ENCODE data around the gene BMERB1.

Gene BMERB1

GRCh38 chr16:15617901-15618300 is 183.5 kb downstream of the BMERB1 start:
- no peak overlapping the region for H2AFZ ChIP-seq
- H3K36me3 ChIP-seq (ENCODE audit: control insufficient read depth, insufficient read depth, low read length) = no peaks in the 10 kb centered on the region
- no peaks in the 10 kb centered on the region for H3K27me3 ChIP-seq (ENCODE audit: control insufficient read depth, insufficient read depth, low read length)
- H3K4me1 ChIP-seq = no peaks in the 10 kb centered on the region
- no peak overlapping the region for H3K4me3 ChIP-seq (ENCODE audit: low read depth, low read length)
- no peak for TF ChIP-seq CTCF (IDR thresholded peaks at IDR 0.05)
- H3K9me3 ChIP-seq (ENCODE audit: control insufficient read depth, low read length) = no peaks in the 10 kb centered on the region
- H3K27ac ChIP-seq = no peak overlapping the region
- H3K79me2 ChIP-seq = no peaks in the 10 kb centered on the region
- H3K4me2 ChIP-seq (ENCODE audit: low read length) = no peak overlapping the region
- H3K9ac ChIP-seq = no peak overlapping the region

GRCh38 chr16:15618392-15618791 is 184.0 kb downstream of the BMERB1 start:
- Histone ChIP-seq H2AFZ (no peak overlapping the region), H3K4me3 (ENCODE audit: low read depth, low read length) (no peak overlapping the region), H3K27ac (no peak overlapping the region), H3K36me3 (ENCODE audit: control insufficient read depth, insufficient read depth, low read length) (no peaks in the 10 kb centered on the region), H3K9ac (no peak overlapping the region), H3K4me1 (no peaks in the 10 kb centered on the region), H3K79me2 (no peaks in the 10 kb centered on the region), H3K4me2 (ENCODE audit: low read length) (no peak overlapping the region), H3K9me3 (ENCODE audit: control insufficient read depth, low read length) (no peaks in the 10 kb centered on the region), H3K27me3 (ENCODE audit: control insufficient read depth, insufficient read depth, low read length) (no peaks in the 10 kb centered on the region)
- TF ChIP-seq CTCF (IDR thresholded peaks at IDR 0.05) = no peak

GRCh38 chr16:15620611-15621195 is 186.3 kb downstream of the BMERB1 start:
- Histone ChIP-seq H3K4me3 (ENCODE audit: low read depth, low read length) (no peak overlapping the region), H3K9me3 (ENCODE audit: control insufficient read depth, low read length) (no peaks in the 10 kb centered on the region), H3K27me3 (ENCODE audit: control insufficient read depth, insufficient read depth, low read length) (no peaks in the 10 kb centered on the region), H3K27ac (no peak overlapping the region), H3K36me3 (ENCODE audit: control insufficient read depth, insufficient read depth, low read length) (no peaks in the 10 kb centered on the region), H2AFZ (no peak overlapping the region), H3K4me2 (ENCODE audit: low read length) (no peak overlapping the region), H3K9ac (no peak overlapping the region), H3K4me1 (no peaks in the 10 kb centered on the region), H3K79me2 (no peaks in the 10 kb centered on the region)
- TF ChIP-seq CTCF (IDR thresholded peaks at IDR 0.05) = no peak

- Histone ChIP-seq H2AFZ (no peak overlapping the region), H3K4me2 (ENCODE audit: low read length) (no peak overlapping the region), H3K36me3 (ENCODE audit: control insufficient read depth, insufficient read depth, low read length) (no peaks in the 10 kb centered on the region), H3K4me3 (ENCODE audit: low read depth, low read length) (no peak overlapping the region), H3K79me2 (no peaks in the 10 kb centered on the region), H3K9me3 (ENCODE audit: control insufficient read depth, low read length) (no peaks in the 10 kb centered on the region), H3K9ac (no peak overlapping the region), H3K4me1 (no peaks in the 10 kb centered on the region), H3K27me3 (ENCODE audit: control insufficient read depth, insufficient read depth, low read length) (no peaks in the 10 kb centered on the region), H3K27ac (no peak overlapping the region)
- no peak for TF ChIP-seq CTCF (IDR thresholded peaks at IDR 0.05)
These were observed 187.1 kb downstream of the BMERB1 start for GRCh38 chr16:15621456-15621855.

- Histone ChIP-seq H3K27ac (no peak overlapping the region), H3K36me3 (ENCODE audit: control insufficient read depth, insufficient read depth, low read length) (no peaks in the 10 kb centered on the region), H3K4me1 (no peaks in the 10 kb centered on the region), H3K27me3 (ENCODE audit: control insufficient read depth, insufficient read depth, low read length) (no peaks in the 10 kb centered on the region), H3K9ac (no peak overlapping the region), H3K4me3 (ENCODE audit: low read depth, low read length) (no peak overlapping the region), H3K79me2 (no peaks in the 10 kb centered on the region), H2AFZ (no peak overlapping the region), H3K9me3 (ENCODE audit: control insufficient read depth, low read length) (no peaks in the 10 kb centered on the region), H3K4me2 (ENCODE audit: low read length) (no peak overlapping the region)
- no peak for TF ChIP-seq CTCF (IDR thresholded peaks at IDR 0.05)
These were observed 187.5 kb downstream of the BMERB1 start for GRCh38 chr16:15621889-15622288.

All from parathyroid adenoma (tissue), 2 donors.